Fibroblast of lung (primary cell): ENCODE measurements around the gene ZNF385B. TPM values are rescaled to one million over a fixed set of nuclear protein-coding genes. Genes with fewer than 3 reads are reported as not detected.

Source experiments
- DNase-seq, 2 donors: peaks; one replicate each; pipeline versions ENCODE4 v3.0.0 to v3.0.0-alpha.2; 2010; ENCODE audit warnings: low read depth in 2 of 2
- H2AFZ ChIP-seq: 2 replicates; pipeline ENCODE4 v1.5.1; 2012; ENCODE audit warnings: low read length, control low read depth, inconsistent platforms
- H3K27ac ChIP-seq: 2 replicates; pipeline ENCODE4 v1.5.1; 2011; ENCODE audit warnings: low read length, control low read depth; ENCODE audit not compliant: insufficient read depth
- H3K27me3 ChIP-seq: 2 replicates; pipeline ENCODE4 v1.5.1; 2011; ENCODE audit warnings: mild to moderate bottlenecking, low read length; ENCODE audit not compliant: control insufficient read depth, insufficient read depth
- H3K36me3 ChIP-seq: 2 replicates; pipeline ENCODE4 v1.5.1; 2011; ENCODE audit warnings: low read length; ENCODE audit not compliant: control insufficient read depth, insufficient read depth
- H3K4me1 ChIP-seq: 2 replicates; pipeline ENCODE4 v1.5.1; 2011; ENCODE audit warnings: low read length; ENCODE audit not compliant: control insufficient read depth, insufficient read depth; ENCODE audit errors: extremely low read depth
- H3K4me2 ChIP-seq: 2 replicates; pipeline ENCODE4 v1.5.1; 2011; ENCODE audit warnings: low read length, control low read depth; ENCODE audit not compliant: insufficient read depth; ENCODE audit errors: extremely low read depth
- H3K4me3 ChIP-seq, 4 experiments: fragments of 200-600 bp in 1 of 4; sonication (generic) in 1 of 4; replicated peaks in 1 of 4; 2 replicates each; pipeline ENCODE4 v1.5.1; 2011 to 2016; ENCODE audit warnings: low read length in 4 of 4, low read depth in 3 of 4, mild to moderate bottlenecking in 3 of 4, control low read depth in 2 of 4, inconsistent platforms in 1 of 4, mixed read lengths in 1 of 4; ENCODE audit not compliant: insufficient read depth in 1 of 4; ENCODE audit errors: control extremely low read depth in 1 of 4
- H3K79me2 ChIP-seq: 2 replicates; pipeline ENCODE4 v1.5.1; 2012; ENCODE audit warnings: mild to moderate bottlenecking, low read length, inconsistent platforms; ENCODE audit not compliant: control insufficient read depth, insufficient read depth
- H3K9ac ChIP-seq: 2 replicates; pipeline ENCODE4 v1.5.1; 2011; ENCODE audit warnings: mild to moderate bottlenecking, low read length, control low read depth; ENCODE audit not compliant: insufficient read depth
- H3K9me3 ChIP-seq: 2 replicates; pipeline ENCODE4 v1.5.1; 2012; ENCODE audit warnings: low read depth, low read length; ENCODE audit not compliant: control insufficient read depth, insufficient read depth
- H4K20me1 ChIP-seq: 2 replicates; pipeline ENCODE4 v1.5.1; 2011; ENCODE audit warnings: low read length; ENCODE audit not compliant: control insufficient read depth, insufficient read depth; ENCODE audit errors: extremely low read depth
- CTCF ChIP-seq, 2 donors: IDR thresholded peaks in 1 of 2; conservative IDR thresholded peaks in 1 of 2; 1 replicate in 1 of 2; 2 replicates in 1 of 2; pipeline ENCODE4 v1.5.1; 2011 to 2012; ENCODE audit warnings: low read length in 2 of 2, control low read depth in 1 of 2, inconsistent platforms in 1 of 2, low read depth in 1 of 2, mild to moderate bottlenecking in 1 of 2
- EZH2 ChIP-seq: IDR thresholded peaks from 2 replicates; pipeline ENCODE4 v1.5.1; 2012; ENCODE audit warnings: low read length, control low read depth, mild to moderate bottlenecking; ENCODE audit errors: missing control alignments
- polyA plus RNA-seq, 2 donors: library from polyadenylated mRNA; depleted of rRNA in 1 of 2; stranded (reverse) in 1 of 2; unstranded in 1 of 2; fragments of >200 nt; gene quantifications; 2 replicates each; pipeline ENCODE4 v1.2.1, GENCODE V29; 2011 to 2012; ENCODE audit warnings: missing spikeins in 1 of 2
- total RNA-seq: library from RNA; depleted of rRNA; stranded (reverse); fragments of >200 nt; gene quantifications from 2 replicates; pipeline ENCODE4 v1.2.1, GENCODE V29; 2014

Gene ZNF385B
- total and polyA plus RNA-seq, 2 donors (not counting 1 experiment from before 2014, with no cell fraction given) = 0.06 TPM; not detected in 1

DNA sequence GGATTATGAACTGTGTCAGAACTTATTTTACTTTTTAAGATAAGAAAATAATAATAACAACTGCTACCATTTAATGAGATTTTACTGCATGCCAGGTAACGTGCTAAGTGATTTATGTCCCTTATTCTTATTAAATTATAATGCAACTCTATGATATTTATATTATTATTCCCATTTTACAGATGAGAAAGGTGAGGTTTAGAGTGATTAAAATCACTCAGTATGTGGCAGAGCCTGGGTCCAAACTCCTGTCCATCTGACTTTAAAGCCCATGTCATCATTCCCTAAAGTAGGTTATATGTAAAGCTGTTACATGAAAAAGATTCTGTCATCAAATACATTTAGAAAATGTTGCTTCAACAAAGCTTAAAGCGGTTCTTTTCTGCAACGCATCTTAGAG lies 308.0 kb downstream of the ZNF385B start:
- no peaks in the 10 kb centered on the region for H3K4me1 ChIP-seq
- H3K79me2 ChIP-seq = no peaks in the 10 kb centered on the region
- H3K27me3 ChIP-seq = no peaks in the 10 kb centered on the region
- no peak for TF ChIP-seq EZH2
- no peak for TF ChIP-seq CTCF (conservative IDR thresholded peaks at IDR 0.05 in 1 of 2, IDR thresholded peaks at IDR 0.05 in 1 of 2; ENCODE audit: low read depth in 1 of 2, low read length in 2 of 2)
- no peak overlapping the region for H3K4me2 ChIP-seq
- H3K9ac ChIP-seq = no peak overlapping the region
- no peak overlapping the region for H3K4me3 ChIP-seq
- no peak overlapping the region for H2AFZ ChIP-seq
- no peak for DNase-seq
- no peaks in the 10 kb centered on the region for H3K36me3 ChIP-seq
- H3K9me3 ChIP-seq = no peaks in the 10 kb centered on the region
- H4K20me1 ChIP-seq = no peaks in the 10 kb centered on the region
- H3K27ac ChIP-seq = no peak overlapping the region

DNA sequence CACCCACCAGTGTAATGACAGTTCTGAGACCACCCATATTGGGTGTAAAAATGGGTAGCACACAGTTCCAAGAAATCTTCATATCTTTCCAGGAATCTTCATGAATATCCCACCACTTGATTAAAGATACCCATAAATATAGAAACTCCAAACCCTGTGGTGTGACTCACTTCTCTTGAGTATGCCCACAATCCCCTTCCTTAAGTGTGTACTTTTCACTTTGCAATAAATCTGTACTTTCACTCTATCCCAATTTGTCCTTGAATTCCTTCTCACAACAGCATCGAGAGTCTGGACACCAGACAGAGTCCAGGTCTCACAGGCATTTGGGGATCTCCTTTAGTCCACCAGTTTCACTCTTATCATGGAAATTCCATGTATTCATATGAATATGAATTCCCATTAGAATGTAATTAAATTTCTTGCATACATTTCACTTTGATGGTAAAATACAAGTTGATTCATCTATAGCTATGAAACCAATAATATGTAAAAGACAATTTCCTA lies 309.8 kb downstream of the ZNF385B start:
- Histone ChIP-seq H3K27me3 (no peaks in the 10 kb centered on the region), H3K4me1 (no peaks in the 10 kb centered on the region), H3K9ac (no peak overlapping the region), H3K27ac (no peak overlapping the region), H4K20me1 (no peaks in the 10 kb centered on the region), H3K36me3 (no peaks in the 10 kb centered on the region), H2AFZ (no peak overlapping the region), H3K4me2 (no peak overlapping the region), H3K79me2 (no peaks in the 10 kb centered on the region), H3K4me3 (no peak overlapping the region), H3K9me3 (no peaks in the 10 kb centered on the region)
- TF ChIP-seq EZH2 = no peak
- no peak for TF ChIP-seq CTCF (conservative IDR thresholded peaks at IDR 0.05 in 1 of 2, IDR thresholded peaks at IDR 0.05 in 1 of 2; ENCODE audit: low read depth in 1 of 2, low read length in 2 of 2)
- no peak for DNase-seq

- Histone ChIP-seq H3K27ac (no peak overlapping the region), H3K9me3 (no peaks in the 10 kb centered on the region), H3K79me2 (no peaks in the 10 kb centered on the region), H3K4me2 (no peak overlapping the region), H3K4me1 (no peaks in the 10 kb centered on the region), H3K36me3 (no peaks in the 10 kb centered on the region), H2AFZ (no peak overlapping the region), H3K27me3 (no peaks in the 10 kb centered on the region), H4K20me1 (no peaks in the 10 kb centered on the region), H3K4me3 (no peak overlapping the region), H3K9ac (no peak overlapping the region)
- TF ChIP-seq EZH2 (no peak), CTCF (conservative IDR thresholded peaks at IDR 0.05 in 1 of 2, IDR thresholded peaks at IDR 0.05 in 1 of 2; ENCODE audit: low read depth in 1 of 2, low read length in 2 of 2) (no peak)
- no peak for DNase-seq
Observed at GRCh38 chr2:179550849-179551248, 310.6 kb downstream of the ZNF385B start.
